Articular chondrocyte of knee joint (primary cell): Measurements from ENCODE around the gene MED14. TPM values are rescaled to one million over a fixed set of nuclear protein-coding genes. Genes with fewer than 3 reads are reported as not detected.

Experiments used
- total RNA-seq: library from RNA; depleted of rRNA; stranded (reverse); fragments of >200 nt; gene quantifications from 2 replicates; pipeline ENCODE4 v1.2.3, GENCODE V29; 2012

MED14 gene
- total RNA-seq: 41.5 and 43.5 TPM in 2 replicates

GRCh38 chrX:40735325-40736169, at the start of gene MED14:
Gene MED14 (minus strand): TSS chrX:40735542. CDS start chrX:40735412, 130 bp downstream.

GRCh38 chrX:40647307-40648197, 87.8 kb downstream of the MED14 start, which contains the start of gene CXorf38:
Gene CXorf38 (minus strand): TSS chrX:40647561. CDS start chrX:40647520, 41 bp downstream.

GRCh38 chrX:40623139-40623536, 112.2 kb downstream of the MED14 start, which contains the start of gene MPC1L:
Gene MPC1L (plus strand): TSS chrX:40623428. CDS start chrX:40623566, 138 bp downstream.

Other genes starting within 250 kb of the MED14 start
- 144 and 164 TPM in 2 replicates for gene ATP6AP2, start 154.6 kb downstream of the MED14 start, total RNA-seq
- not detected in 2 replicates for gene MPC1L, start 112.1 kb downstream of the MED14 start, total RNA-seq
- 12.6 and 15.8 TPM in 2 replicates for gene CXorf38, start 88.0 kb downstream of the MED14 start, total RNA-seq